T-helper 2 cell (primary cell): ENCODE results near the gene ADAMTSL2.

Experiments
- DNase-seq, 5 experiments: peaks; one replicate each; pipeline versions ENCODE4 v3.0.0 to v3.0.0-alpha.2; 2012 to 2022

The ADAMTSL2 gene

DNA sequence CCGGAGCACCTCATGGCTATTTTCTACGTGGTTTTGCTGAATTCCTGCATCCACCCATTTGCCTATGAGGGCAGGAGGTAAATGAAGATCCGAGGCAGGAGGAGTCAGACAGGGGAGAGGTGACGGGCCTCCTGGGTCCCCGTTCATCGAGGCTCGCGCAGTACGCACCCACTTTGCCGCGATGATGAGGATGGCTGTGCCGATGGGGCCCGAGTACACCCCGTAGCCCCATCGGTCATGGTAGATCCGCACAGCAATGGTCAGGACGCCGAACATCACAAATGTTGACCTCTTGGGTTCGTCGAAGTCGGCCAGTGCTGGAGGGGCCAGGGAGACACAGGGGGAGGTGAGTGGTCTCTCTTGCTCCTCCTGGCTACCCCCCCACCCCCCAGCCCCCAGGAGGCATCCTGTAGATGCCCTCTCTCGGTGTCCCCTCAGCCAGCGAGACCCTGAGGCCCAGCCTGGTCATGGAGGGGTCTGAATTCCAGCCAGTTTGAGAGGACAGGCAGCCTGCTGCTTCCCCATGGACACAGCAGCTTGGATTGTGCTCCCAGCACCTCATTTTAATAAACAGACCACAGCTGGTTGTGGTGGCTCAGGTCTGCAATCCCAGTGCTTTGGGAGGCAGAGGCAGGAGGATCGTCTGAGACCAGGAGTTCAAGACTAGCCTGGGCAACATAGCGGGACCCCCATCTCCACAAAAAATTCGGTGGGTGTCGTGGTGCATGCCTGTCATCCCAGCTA is 15.6 kb upstream of the ADAMTSL2 start:
- no peak for DNase-seq

DNA sequence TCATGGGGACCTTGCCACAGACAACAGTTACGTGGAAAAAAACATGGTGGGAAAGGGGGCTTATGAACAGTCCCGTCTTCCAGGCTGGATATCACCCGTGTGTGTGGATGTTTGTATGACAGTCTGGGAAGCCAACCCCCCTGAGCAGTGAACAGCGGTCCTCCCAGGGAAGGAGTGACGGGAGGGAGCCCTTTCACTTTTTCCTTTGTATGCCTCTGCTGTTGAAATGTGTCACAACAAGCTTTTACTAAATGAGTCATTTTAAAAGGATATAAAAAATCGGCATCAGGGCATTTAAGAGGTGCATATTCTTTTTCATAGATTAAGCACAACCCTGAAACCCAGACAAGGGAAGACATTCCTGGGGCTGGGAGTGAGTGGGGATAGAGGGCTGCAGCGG is 14.8 kb upstream of the ADAMTSL2 start:
- no peak for DNase-seq

DNA sequence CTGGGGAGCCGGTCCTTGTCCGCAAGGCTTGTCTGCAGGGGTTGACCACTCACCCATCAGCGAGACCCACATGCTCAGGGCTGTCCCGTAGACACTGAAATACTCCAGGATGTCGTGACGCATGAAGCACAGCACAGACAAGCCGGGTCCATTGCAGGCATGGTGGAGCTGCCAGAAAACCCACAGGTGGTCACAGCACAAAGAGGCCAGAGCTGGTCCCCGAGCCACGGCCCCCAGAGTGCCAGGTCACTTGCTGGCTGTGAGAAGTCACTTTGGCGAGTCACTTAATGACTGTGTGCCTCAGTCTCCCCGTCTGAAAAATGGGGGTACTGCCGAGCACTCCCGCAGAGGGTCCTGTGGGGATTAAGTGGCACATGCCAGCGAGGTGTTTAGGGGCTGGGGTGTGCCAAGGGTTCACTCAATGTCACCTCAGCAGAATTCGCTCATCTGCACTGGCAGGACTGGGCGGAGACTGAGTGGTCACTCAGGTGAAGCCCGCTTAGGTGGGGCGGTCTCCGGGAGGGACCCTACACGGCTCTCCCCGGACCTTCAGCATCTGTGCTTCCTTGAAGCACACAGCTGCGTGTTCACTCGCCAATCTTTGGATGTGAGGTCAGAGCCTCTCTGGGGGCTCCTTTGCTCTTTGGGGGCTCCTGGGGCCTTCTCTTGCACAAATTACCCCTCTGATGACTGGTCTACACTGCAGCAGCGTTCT is 14.2 kb upstream of the ADAMTSL2 start:
- DNase-seq, result no peak

DNA sequence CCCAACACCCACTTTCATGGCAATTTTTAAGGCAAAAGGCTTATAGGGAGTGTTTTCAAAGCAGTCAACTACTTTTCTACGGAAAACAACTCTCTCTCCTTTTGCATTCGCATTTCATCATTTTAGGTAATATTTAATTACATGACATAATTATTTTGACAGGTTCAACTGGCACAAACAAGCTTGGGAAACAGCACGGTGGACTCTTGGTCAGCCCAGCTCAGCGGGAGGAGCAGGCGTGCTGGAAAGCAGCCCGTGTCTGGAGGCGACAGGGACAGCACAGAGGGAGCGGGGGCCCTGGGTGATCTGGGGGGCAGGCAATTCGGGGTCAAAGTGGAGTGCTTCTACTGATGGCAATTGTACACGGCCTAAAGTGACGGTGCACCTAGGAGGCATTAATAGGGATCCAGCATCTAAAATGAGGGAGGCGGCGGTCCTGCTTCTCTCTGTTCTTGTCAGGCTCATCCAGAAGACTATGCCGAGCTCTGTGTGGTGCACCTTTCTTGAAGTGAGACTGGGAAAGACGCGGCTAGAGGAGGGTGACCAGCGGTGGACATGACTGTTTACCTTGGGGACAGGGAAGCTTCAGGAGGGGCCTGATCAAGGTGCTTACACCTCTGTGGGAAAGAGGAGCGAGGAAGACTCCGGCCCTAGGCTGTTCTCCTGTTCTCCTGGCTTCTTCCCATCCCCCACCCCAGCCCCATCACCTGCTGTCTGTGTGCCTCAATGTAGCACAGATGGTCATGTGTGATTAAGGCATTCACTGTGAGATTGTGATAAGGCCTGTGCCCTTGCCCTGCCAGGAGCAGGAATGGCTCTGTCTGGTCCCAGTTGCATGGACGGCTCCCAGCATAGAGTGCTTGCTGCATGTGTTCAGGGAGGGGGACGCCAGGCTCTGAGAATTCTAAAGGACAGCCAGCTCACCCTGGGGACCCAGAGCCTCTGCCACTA is 13.1 kb upstream of the ADAMTSL2 start:
- no peak for DNase-seq

DNA sequence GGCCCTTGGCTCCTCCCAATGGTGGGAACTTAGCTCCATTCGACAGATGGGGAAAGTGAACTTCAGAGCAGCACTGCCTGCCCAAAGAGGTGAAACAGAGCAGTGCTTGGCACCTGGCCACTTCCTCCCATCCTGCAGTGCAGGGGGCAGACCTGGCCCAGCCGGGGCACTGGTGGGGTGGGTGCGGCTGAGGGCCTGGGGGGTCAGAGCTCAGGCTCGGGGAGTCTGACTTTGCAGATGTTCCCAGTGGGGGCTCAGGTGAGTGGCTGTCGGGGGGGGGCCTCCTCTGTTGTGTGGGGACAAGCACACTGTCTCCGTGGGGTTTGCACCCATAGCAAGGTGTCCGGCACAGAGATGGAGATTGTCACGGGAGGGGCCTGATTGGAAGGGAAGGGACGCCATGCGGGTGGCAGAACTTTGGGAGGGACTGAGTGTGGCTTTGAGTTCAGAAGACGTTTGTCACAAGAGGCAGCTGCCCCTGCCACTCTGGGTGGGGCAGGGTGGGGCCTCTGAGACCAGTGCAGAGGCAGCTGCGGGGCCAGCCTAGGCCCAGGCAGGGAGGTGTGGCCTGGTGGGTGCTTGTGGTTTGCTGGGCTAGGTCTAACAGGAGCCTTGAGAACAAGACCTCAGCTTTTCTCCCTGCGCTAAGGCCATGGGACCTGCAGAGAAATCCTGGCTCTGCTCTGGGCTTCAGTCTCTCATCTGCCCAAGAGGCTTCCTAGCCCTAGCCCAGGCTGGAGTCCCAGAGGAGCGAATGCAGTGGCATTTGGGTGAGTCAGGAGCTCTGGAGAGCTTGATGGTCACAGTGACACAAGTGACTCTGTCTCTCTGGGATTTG is 12.2 kb upstream of the ADAMTSL2 start:
- no peak for DNase-seq

DNA sequence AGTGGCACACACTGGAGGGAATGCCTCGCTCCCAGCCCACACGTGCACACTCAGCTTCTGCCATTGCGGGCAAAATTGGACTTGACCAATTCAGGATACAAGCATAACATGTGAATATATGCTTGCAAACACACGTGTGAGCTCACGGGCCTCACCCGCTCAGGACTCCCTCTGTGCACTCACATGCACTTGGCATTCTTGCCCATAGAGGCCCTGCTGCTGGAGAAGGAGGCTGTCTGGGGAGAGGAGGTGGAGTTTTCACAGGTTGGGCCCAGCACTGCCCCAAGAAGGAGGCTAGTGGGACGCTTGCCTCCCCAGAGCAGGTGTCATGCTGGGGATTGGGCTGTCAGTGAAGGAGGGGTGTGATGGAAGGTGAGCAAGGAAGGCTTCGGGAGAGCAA is 11.4 kb upstream of the ADAMTSL2 start:
- no peak for DNase-seq

DNA sequence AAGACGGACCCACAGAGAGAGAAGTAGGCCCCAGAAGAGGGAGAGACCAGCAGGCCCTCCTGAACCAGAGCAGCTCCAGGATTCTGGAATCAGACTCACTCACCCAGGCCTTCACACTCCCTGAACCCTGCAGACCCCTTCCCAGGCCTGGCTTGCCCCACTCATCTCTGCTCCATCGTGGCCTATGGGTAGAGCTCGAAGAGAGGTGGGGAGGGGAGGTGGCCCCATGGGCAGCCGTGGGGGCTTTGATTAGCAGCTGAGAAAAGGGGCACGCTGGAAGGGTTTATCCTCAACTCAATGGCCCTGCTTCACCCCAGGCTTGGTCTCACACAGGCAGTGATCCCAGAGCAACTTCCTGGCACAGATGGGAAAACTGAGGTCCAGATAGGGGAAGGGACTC is 10.4 kb upstream of the ADAMTSL2 start:
- DNase-seq, result no peak

DNA sequence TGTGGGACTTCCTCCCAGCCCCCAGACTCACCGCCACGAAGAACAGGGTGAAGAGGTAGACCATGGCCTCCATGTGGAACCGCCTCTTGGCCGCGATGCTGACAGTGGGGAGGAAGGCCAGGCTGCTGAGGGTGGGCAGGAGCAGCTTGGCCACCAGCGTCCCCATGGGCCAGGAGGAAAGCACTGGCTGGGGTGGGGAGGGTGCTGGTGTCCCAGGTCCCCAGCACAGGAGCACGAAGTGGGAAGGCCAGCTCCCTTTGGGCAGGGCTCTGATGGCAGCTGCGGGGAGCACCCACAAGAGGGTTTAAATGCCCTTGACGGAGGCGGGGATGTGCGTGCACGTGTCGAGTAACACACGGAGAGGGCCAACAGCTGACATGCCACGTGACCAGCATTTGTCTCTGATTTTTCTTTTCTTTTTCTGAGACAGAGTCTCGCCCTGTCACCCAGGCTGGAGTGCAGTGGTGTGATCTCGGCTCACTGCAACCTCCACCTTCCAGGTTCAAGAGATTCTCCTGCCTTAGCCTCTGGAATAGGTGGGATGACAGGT is 9.8 kb upstream of the ADAMTSL2 start, which contains the start of gene MYMK:
TSS of gene MYMK (minus strand) at position 281 of the 550 bp plus-strand sequence. CDS start at position 166, 115 bp downstream.
- DNase-seq, result no peak

DNA sequence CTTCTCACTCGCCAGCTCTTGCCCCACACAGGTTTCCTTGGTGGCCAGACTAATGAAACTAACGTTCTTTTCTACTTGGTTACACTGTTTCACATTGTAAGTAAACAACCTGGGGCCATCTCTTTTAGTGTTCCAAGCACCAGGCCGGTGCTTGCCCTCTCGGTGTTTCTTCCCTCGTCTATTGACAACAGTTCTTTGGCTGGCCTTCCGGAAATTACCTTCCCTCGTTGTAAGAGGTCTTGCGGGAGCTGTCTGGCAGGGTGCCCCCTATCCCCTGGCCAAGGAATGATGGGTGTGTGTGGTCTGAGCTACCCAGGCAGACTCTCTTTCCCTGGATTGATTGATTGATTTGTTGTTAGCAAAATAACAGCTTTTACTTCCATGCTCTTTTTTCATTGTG is 8.8 kb upstream of the ADAMTSL2 start:
- DNase-seq, result no peak

DNA sequence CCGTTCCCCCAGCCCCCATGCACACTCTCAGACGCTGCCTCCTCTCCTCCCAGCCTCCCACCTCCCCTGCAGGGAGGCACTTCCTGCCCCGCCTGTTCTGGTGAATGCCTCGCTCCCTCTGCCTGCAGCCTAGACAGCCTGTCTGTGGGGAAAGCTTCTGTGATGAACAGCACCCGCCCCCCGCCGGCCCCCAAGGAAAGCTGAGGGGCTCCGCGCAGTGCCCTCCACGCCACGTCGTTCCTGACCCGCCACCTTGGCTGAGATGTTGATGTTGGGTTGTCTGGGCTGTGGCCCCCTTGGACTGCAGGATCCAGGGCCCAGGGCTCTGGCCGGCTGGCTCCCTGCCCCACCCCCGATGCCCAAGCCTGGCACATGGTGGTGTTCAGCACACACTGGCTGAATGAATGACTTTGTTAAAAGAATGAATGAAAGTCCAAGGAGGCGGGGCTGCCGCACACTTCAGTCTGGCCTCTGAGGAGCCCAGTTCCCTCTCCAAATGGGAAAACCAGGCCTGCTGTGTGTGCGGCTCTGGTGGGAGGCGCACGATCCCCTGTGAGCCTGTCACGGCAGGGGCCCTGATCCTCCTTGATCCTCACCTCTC is 7.7 kb upstream of the ADAMTSL2 start:
- no peak for DNase-seq

DNA sequence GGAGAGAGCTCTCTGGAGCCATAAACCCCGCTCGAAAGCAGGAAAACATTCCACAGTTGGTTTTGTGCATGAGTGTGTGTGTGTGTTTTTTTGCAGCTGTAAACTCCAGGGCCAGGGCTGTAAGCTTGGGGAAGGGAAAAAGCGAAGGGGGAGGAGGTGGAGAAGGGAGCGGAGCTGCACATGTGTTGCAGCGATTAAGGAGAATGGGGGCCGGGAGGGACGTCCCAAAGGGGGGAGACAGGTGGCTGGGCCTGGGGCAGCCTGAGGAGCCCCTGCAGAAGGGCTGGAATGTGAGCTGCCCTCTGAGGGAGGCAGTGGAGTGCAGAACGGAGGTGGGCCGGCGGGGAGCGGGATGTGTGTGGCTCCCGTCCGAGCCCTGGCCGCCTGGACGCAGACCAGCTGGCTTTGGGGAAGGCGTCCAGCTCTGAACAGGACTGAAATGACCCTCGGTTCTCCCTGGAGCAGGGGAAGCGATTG is 7.0 kb upstream of the ADAMTSL2 start:
- no peak for DNase-seq

DNA sequence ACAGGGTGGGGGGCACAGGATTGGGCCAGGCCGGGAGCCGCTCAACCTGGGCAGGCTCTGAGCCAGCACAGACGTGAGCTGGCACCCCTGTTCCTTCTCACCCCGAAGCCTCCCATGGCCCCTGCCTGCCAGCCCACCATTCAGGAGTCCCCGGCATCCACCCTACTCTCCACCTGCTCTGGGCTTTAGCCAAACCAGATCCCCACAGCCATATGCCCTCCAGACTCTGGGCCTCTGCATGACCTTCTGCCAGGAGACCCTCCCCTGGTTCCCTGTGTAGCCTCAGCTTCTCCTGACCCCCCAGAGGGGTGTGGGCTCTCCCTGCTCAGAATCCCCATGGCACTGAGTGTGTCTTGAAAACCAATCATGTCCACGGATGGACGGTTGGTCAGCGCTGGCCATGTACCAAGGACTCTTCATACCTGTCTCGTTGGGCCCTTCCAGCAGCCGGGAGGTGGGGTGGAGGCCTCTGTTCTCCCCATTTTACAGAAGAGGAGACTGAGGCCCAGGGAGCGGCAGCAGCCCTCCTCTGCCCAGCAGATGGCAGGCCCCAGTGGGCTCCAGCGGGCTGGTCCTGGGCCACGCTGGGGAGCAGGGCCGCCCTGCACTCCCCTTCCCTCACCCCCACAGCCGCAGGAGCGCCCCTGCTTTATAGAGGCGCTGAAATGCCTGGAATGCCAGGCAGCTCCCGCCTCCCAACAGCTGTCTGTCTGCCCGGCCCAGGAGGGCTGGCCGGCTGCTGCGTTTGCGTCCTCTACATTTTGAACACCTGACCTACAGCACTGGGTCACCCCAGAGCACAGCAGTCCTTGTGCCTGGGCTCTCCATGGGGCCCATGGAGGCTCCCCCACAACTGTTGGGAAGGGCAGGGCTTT is 6.3 kb upstream of the ADAMTSL2 start:
- DNase-seq, result no peak

DNA sequence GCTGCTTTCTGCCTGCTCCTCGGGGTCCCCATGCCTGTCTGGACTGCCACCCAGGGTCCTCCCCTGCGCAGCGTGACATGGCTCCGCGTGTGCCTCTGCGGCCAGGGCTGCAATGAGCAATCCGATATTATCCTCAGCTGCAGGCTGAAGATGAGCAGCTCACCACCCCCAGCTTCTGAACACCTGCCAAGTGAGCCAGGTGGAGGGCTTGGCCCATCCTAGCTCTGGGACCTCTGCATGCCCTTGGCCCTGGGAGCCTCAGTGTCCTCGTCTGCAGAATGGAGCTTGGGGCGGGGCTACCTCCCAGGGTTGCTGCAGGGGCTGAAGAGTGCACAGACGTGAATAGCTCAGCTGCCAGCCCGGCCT is 5.6 kb upstream of the ADAMTSL2 start:
- no peak for DNase-seq

DNA sequence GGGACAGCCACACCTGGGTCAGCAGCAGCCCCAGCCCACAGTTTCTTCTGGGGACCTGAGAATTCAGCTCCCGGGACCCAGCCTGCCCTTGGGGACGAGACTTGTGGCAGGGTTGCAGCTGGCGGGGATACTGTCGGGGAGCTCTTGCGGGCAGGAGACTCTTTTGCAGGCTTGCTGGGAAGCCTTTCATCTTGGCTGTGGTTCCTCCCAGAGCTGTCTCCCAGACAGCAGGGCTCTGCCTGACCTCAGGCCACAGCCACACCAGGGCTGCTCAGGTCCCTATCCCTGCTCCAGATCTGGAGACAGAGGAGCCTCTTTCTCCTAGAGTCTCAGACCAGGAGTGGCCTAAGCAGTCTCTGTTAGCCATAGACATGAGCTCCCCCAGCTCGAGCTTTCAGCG is 5.0 kb upstream of the ADAMTSL2 start:
- DNase-seq, result no peak

DNA sequence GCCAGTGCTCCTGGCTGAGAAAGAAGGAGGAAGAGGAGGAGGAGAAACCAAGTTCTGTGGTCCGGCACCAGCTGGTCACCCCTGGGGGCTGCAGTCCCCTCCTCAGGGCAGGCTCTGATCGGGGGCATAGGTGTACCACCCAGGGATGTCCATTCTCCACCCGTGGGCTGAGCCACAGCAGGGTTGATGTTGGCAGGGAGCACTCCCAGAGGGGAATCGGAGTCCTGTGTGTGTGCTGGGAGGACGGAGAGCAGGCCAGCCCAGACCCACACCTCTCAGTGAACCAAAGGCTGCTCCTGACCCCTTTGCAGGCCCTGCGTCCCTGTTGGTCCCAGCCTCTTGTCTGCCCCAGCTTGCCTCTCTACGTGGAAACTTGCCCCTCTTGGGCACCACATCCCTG is 4.6 kb upstream of the ADAMTSL2 start:
- DNase-seq, result no peak

DNA sequence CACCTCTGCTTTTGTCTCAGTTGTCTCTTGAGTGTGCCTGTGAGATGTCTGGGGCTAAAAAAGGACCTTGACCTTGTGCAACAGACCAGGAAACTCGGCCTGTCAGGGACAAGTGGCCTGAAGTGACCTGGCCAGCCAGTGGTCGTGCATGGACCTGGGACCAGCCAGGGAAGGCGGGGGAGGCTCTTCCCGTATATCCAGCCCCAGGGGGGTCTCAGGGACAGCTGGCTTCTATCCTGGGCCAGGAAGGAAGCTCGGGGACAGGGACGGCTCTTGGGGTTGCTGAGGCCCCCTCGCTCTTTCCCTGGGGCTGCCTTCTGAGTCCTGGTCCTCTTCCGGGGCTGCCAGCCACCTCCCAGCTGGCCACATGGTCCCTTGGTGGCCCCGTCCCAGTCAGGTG is 3.2 kb upstream of the ADAMTSL2 start:
- DNase-seq, result no peak

DNA sequence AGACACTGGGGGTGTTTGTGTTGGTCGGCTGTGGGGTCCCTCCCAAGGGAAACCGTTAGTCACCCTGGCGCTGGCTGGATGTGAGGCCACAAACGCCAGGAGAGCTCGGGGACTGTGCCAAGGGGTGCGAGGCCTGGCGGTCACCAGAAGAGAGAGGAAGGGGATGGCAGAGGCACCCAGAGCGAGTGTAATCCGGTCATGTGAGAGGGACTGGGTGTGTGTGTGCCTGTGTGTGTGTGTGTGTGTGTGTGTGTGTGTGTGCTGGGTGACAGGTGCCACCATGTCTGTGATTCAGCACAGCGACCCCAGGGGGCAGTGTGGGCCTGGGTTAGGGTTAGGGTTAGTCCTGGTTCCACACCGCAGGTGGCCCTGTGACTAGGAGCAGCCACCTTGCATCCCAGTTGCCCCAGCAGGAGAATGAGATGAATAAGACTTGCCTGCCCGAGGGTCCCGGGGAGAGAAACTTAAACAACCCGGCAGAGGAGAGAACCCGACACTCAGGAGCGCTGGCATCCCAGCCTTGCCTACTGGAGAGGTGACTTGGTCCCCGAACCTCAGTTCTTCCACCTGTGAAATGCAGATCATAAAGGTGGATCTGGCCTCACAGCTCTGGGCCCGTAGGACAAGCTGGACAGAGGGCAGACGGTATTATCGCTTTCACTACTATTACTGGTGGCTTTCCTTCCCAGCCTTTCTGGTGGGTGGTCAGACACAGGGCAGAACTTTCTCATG is 1.4 kb upstream of the ADAMTSL2 start:
- peak in 3 of 5 experiments; percentile 37 to 71 (median 50) for DNase-seq

DNA sequence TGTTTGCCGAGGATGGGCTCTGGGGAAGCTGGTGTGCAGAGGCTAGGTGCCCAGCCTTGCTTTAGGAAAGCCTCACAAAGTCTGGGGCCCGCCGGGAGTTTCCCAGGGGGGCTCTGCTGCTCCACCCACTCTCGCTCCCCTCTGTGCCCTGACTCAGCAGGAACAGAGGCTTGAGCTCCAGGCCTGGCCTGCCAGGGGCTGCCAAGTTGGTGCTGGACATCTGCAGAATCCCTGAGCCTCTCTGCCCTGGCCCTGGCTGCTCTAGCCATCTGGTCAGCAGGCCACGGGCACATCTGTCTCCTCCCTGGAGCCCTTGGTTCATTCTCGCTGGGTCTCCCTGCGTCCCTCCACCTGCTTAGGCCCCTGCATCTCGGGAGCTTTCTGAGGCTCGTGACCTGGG is 647 bp upstream of the ADAMTSL2 start:
- DNase-seq, result no peak

DNA sequence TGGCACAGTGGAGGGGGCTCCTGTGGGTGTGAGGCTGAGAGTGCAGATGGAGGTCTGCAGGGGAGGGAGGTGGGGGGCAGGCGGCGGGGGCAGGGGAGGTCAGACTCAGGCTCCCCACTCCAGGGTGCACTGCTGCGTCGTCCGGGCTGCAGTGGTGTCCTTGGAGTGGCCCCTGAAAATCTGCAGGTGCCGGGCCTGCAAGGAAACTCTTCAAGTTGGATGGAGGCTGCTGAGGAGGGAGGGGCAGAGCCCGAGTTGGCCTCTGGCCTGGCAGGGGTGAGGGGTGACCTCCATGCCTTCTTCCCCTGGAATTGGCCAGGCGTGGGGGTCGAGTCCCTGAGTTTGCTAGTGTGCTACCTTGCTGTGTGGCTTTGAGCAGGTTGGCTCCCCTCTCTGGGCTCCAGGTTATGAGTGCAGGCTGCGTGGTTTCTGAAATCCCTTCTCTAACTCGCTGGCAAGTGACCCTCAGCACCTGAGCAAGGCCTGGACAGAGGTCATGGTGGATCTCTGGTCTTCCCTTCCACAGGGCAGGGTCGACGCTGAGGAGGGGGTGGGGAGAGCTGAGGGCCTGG is 888 bp downstream of the ADAMTSL2 start:
- no peak for DNase-seq
